Activated CD8-positive, alpha-beta memory T cell treated with anti-CD3 and anti-CD28 coated beads, Interleukin-2, amount 50 U/mL, for 4 hours (primary cell): ENCODE data around the gene PIP5K1C.

Experiments used
- DNase-seq: peaks from one replicate; pipeline ENCODE4 v3.0.0-alpha.2; 2020

The PIP5K1C gene

DNA sequence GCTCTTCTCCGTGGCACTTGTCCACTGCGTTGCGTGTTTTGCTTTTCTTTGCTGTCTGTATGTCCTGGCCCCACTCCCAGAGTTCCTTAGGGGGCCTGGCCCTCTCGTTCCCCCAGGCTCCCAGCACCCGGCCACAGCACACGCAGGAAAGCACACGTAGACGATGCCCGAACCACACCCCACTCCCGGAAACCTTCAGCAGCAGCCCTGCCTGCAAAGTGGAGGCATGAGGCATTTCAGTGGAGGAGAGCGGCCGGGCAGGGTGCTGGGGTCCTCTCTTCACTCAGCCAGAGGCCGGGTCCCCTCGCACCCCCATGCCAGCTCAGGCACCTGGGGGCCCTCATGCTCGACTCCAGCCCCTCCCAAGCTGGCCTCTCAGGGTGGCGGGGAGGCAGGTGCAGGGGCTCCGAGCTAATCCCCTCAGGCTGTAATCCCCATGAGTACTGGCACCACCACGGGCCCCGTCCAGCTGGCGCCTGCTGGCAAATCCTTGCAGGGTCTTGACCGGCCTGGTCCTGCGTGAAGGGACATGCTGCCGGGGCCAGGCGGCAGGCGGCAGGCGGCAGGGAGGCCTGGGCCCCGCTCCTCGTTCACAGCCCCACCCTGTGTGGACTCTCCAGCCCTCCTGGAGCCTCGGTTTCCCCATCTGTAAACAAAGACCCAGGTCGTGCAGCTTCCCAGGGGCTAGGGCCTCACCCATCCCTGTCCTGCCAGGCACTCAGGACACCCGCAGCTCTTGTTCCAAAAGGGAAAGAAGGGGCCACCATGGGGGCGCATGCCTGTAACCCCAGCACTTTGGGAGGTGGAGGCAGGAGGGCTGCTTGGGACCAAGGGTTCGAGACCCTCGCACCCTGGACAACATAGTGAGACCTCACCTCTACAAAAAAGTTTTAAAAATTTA is 7.0 kb downstream of the PIP5K1C start:
- no peak for DNase-seq

DNA sequence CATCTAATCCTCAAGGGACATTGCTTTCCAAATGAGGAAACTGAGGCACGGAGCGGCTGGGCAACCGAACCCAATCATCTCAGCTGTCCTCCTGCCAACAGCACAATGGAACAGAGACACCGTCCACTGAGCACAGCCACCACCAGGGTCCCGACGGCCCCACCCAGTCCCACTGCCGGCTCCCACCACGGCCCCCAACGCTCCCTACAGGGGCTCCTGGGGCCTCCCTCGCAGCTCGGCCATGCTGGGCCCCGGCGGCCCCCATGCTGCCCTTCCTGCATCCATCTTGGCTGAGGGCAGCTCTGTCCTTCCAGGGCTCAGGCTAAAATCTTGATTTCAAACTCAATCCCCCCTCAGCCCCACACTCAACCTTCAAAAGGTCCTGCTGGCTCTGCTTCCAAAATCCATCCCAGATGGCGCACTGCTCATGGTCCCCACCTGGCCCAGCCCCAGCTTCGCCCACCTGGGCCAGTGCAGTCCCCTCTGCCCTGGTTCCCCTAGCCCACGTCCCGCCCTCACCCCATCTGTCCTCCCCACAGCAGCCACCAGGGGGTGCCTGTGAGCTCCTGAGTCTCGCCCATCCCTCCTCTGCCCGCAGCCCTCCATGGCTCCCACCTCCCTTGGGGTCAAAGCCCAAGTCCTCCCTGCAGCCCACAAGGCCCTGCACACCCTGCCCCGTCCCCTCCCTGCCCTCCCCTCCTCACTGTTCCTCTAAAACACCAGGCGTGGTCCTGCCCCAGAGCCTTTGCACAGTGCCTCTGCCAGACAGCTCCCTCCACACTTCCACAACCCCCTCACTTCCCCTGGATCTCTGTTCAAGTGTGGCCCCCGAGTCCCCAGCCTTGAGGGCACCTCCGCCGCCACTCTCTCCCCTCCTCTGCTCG is 7.9 kb downstream of the PIP5K1C start:
- DNase-seq = peak; percentile 60

DNA sequence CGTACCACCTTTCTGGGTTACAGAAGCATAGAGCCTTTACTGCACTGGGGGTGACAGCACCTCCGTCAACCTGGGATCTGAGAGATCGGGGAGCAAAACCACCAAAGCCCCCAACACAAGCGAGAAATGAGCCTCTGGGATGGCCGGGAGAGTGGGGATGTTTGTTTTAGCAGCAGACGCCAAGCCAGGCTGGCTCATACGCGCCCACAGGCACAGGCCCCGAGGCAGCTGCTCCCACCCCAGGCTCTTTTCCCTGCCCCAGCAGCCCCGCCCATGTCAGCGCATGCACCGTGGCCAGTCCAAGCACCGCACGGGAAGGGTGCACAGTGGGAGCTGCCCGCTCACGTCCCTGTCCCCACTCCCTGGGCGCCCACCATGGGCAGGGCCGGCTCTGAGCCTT is 8.5 kb downstream of the PIP5K1C start:
- no peak for DNase-seq

DNA sequence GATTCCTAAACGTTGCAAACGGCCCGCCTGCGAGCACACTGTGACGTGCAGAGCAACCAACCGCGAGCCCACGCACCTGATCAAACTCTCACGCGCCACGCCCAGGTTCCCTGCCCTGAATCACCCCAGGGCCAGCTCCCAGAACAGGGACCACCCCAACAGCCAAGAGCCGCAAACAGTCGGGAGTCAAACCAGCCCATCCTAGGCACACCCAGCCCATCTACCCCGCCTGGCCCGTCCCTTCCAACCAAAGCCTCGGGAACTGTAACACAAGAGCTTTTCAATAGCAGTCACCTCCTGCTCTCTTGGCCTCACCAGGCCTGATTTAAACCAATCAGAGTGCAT is 8.9 kb downstream of the PIP5K1C start:
- no peak for DNase-seq

DNA sequence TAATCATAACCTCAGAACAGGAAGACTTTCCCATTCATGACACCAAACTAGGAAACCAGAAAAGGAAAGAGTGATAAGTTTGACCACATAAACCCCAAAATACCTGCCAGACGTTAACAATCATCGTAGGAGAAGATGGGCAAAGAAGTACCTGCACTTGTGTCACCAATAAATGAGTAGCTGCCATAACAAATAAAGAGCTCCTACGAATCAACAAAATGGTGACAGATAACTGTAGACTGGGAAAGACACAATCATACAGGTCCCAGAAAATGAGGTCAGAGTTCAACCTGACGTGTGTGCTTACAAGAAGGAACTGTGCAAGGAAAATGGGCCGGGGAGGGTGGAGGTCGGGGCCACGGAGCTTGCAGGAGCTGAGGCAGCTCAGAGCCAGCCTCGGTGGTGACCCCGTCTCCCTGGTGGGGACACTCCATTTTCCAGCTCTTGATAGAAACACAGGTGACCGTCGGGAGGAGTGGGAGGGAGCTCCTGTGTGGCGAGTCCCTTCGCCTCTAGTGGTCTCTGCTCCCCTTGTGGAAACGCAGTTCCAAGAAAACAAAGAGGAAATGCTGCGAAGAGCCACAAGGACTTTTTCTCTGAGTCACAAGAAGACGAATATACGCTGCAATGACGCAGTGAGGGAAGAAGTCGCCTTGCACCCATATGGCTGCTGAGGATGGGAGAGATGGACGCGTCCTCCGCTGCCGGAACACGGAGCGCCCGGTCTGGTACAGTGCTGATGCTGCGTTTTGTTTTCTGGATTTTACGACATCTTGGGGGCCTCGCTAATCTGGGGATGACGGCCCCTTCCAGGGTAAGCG is 9.5 kb downstream of the PIP5K1C start:
- no peak for DNase-seq

DNA sequence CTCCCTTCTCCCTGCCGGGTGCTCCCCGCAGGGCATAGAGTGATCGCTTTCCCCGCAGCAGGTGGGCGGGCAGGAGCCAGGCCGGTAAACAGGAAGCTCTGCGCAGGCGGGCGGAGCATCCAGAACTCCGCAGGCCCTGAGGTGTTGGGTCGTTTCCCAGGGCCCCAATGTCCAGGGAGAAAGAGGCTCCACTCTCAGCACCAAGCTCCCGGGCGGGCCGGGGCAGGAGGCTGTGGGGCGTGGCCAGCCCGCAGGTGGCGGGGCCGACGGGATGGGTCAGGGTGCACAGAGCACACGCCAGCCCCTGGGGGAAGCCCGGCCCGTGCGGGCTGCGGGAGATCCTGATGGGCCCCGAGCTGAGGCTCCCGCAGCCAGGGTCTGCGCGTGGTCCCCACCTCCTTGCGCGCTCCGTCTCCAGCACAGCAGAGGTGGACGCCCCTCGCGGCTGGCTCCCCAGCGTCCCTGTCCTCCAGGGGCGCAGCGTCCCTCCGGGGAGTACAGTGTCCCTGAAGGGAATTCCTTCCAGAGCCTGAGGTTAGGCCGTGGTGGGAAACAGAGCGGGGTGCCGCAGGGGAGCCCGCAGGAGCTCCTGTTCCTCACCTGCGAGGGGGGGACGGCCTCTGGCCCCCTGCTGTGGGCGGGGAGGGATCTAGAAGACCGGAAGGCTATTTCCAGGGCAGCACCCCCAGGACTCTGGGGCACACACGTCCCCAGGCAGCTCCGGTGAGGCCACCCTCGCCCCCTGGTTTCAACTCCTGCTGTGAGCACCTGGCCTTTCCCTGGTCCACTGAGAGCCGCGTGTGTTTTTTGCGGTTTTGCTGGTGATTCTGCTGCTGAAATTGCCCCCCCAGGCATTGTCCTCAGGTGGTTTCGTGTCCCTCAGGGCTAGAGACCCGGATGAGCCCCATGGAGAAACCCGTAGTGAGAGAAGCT is 12.2 kb downstream of the PIP5K1C start:
- DNase-seq = peak; percentile 31

DNA sequence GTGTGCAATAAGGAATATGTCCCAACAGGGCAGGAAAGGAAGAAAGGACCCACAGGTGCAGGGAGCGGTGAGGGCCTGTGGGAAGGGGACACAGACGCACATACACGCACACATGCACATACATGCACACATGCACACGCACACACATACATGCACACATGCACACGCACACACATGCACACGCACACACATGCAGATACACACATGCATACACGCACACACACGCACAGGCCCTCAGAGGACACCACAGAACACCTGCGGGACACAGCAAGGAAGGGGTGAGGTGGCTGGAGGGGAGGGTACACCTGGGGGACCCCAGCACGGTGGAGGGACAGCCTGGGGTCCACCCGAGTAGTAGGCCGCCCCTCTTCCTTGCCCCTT is 12.9 kb downstream of the PIP5K1C start:
- DNase-seq = no peak

DNA sequence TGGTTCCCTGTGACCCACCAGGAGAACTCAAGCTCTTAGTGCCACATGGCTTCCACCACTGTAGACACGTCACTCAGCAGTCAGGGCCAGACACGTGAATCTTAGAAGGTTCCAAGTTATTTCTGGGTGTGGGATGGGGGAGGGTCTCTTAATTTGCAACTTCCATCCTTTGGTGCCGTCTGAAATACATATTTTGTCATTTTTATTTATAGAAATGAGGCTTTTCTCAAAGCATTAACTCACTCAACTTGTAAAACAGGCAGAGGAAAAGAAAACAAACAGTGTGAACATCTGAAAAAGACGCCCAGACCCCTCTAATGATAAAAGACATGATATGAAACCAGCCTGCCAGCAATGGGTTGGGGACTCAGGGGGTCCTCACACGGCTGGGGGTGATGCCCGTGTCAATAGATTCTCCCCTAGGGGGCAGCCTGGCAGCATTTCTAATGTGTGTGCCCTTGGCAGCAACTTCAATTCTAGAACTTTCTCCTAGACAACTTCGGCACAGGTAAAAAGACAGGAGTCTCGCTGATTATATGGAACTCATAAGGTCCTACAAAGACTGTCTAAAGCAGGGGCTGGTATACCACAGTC is 15.4 kb downstream of the PIP5K1C start:
- no peak for DNase-seq

DNA sequence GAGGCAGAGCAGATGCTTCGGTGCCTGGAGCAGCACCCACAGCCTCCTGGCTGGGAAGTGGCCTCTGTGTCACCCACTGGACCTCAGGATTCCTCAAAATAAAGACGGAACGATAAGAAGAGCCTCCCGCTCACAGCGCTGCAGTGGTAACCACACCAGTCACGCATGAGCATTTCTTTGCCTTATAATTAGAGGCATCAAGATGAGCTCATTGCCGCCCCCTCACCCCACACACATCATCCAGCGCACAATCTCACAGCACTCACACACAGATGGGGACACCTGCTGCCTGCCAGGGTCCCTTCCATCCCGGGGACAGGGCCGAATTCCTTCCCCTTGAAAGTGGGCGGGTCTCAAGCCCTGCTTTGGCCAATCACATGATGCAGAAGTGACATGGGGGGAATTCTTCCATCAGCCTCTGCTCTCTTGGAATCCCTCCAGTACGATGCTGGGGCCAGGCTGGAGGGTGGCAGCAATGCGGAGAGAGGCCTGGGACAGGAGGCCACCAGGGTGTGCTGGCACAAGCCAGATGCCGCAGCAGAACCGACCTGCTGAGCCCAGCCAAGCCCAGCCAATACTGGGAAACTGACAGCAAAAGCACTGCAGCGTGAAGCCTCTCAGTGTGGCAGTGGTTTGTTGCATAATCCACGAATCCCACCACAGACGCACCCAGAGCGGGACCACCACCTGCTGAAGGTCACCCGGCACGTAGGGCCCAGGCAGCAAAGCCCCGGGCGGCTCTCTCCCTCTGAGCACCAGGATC is 16.0 kb downstream of the PIP5K1C start:
- DNase-seq = no peak

DNA sequence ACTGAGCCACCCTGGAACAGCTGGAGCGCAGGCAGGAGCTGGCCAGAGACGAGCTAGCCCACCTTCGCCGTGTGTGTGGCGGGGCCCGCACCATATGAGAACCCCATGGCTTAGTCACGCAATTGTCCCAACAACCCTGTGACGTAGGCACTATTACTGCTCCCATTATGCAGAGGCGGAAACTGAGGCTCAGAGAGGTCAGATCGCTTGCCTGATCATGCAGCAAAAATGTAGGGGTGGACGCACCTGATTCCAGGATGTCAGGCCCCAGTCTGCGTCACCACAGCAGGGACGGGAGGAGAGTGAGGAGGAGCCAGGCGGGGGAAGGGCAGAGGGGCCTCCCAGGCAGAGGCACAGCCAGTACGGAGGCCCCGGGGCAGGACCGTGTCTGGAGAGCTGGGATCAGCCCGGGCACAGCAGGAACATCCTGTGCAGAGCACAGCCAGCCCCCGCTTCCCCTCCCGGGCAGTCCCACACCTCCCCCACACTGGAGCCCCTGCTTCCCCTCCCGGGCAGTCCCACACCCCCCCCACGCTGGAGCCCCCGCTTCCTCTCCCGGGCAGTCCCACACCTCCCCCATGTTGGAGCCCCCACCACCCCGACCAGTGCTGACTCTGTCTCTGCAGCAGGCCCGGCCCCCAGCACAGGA is 16.7 kb downstream of the PIP5K1C start:
- no peak for DNase-seq

DNA sequence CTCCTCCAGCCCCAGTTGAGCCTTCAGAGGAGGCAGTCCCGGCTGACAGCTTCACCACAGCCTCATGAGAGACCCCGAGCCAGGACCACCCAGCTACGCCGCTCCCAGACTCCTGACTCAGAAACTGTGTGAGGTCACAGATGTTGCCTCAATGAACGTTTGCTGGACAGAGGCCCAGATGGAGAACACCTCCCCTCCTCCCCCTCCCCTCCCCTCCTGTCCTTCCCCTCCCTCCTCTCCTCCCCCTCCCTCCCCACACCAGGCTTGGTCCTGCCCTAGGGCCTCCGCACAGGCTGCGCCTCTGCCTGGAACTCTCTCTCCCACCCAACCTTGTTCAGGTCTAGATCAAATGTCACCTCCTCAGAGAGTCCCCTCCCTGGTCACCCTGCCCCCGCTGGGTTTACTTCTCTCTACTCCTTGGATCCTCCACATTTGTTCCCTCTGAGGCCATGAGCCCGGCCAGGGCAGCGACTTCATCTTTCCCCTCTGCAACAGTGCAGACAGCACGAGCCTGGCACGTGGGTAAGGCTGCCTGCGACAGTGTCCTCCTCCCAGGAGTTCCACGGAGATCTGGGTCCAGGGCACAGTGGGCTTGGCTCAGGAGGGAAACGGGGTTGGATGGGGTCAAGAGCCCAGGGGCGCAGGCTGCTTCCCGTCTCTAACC is 17.4 kb downstream of the PIP5K1C start:
- no peak for DNase-seq

DNA sequence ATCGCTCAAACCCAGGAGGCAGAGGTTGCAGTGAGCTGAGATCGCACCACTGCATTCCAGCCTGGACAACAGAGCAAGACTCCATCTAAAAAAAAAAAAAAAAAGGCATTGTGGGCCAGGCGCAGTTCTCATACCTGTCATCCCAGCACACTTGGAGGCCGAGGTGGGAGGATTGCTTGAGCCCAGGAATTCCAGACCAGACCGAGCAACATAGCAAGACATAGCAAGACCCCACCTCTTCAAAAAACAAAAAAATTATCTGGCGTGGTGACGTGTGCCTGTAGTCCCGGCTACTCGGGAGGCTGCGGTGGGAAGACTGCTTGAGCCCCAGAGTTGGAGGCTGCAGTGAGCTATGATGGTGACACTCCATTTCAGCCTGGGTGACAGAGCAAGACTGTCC is 18.0 kb downstream of the PIP5K1C start:
- DNase-seq = no peak

DNA sequence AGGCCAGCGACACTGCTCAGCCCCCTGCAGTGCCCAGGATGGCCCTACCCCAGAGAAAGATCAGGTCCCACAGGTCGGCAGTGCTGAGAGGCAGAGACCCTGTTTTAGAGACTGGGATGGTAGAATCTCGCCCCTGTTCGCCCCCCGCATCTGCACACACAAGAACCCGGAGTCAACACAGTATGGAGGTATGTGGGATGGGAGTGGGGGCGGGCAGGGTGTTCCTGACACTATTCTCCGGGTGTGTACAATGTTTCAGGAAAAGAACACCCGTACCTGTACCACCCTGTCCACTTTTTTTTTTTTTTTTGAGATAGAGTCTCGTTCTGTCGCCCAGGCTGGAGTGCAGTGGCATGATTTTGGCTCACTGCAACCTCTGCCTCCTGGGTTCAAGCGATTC is 19.3 kb downstream of the PIP5K1C start:
- DNase-seq = no peak

DNA sequence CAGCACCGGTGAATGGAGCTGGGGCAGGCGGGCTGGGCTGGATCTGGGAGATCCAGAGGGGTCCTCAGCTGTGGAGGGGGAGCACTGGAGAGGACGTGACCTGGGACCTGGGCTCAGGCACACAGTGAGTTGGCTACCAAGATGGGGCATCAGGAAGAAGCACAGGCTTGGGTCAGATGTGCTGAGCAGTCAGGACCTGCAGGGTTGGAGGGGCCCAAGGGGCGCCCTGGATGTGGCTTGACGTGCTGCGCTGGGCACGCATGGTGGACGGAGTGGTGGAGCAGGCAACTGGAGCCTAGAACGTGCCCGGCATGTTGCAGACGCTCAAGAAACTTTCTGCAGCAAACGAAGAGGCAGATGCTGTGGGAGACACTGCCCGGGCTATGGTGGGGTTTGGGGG is 20.7 kb downstream of the PIP5K1C start:
- no peak for DNase-seq

DNA sequence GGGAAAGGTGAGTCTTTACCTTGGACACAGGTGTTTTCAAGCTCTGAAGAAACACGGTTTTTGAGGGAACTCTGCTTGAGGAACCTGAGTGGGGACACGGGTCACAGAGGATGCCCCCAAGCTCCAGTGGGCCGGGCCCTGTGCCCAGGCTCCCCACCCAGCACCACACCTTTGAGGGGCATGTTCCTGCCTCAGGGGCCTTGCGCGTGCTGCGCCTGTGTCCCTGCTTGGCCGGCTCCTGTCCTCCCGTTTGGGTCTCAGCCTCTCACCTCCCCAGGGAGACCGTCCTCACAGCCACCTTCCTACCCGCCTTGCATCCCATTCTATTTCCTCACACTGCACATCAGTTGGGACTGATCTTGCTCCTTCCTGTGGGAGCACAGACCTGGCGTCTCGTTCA is 21.1 kb downstream of the PIP5K1C start:
- DNase-seq = no peak

DNA sequence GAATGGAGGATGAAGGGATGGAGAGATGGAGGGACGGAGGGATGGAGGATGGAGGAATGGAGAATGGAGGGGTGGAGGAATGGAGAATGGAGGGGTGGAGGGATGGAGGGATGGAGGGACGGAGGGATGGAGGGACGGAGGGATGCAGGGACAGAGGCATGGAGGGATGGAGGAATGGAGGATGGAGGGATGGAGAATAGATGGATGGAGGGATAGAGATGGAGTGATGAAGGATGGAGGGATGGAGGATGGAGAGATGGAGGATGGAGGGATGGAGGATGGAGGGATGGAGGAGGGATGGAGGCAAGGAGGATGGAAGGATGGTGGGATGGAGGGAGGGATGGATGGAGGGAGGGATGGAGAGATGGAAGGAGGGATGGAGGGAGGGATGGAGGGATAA is 22.1 kb downstream of the PIP5K1C start:
- DNase-seq = no peak

DNA sequence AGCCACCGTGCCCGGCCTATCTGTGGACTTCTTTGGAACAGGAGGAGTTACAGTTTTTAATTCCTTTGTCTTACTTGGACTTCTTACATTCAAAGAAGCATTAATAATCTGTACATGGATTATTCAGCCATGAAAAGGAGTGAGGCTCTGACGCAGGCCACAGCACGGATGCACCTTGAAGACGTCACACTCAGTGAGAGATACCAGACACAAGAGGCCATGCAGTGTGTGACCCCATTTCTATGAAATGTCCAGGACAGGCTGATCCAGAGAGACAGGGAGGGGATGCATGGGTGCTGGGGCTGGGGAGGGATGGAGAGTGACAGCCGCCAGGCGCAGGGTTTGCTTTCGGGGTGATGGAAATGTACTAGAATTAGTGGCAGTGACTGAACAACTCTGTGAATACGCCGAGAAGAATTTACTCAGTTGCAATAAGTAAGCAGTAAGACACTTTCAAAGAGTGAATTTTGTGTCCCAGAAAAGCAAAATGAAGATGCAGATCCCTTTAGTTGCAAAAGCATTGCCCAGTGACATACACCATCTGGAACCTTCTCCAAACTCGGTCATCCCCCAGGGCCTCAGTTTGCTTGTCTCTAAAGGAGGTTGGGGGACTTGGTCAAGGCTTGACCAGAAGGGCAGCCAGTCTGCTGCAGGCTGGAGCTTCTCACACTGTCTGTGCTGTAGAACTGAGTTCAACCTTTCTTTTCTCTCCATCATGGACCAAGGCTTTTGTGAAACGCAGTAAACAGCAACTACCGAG is 25.3 kb downstream of the PIP5K1C start:
- DNase-seq = no peak

DNA sequence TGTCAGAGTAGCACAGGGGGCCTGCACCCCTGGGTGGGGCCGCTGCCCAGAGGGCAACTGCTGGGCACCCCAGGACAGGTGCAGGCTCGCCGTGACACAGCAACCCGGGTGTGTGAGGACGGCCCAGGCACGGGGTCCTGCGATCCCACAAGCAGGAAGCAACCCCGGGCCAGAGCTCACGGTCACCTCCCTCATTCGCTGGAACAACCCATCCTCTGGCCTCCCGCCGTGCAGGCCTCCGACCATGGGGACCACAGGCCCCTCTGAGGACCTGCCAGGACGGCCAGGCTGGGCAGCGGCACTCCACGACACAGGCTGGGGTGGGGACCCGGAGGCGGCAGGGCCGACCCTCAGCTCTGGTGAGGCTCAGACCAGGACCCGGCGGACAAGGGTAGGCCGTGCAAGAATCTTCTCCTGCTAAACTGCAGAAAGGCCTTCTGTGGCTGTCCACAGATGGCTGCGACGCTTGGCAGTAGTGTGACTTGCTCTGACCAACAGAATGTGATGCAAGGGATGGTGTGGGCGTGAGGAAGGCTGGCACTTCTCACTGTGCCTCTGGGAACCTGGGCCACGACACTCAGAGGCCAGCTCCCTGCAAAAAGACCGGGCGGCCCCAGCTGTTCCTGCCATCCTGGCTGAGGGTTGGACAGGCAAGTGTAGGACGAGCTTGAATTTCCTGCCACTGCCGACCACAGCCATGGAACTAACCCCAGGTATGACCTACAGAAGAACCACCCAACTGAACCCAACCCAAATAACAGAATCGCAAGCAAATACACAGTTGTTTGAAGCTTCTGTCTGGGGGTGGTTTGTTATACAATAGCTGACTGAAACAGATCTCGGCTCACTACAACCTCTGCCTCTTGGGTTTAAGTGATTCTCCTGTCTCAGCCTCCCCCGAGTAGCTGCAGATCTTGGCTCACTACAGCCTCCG is 26.5 kb downstream of the PIP5K1C start:
- DNase-seq = no peak
